Mesenchymal stem cell (in vitro differentiated cells and primary cell): Measurements from ENCODE around the gene UTS2R.
"Not testable (repeated sequence)": the region's sequence is repeated elsewhere in the genome, so short reads cannot be mapped to it uniquely, and the experiment has no call there.

ENCODE experiments used
- DNase-seq: peaks from one replicate; pipeline ENCODE4 v3.0.0-alpha.2; 2013
- H2AFZ ChIP-seq: one replicate; pipeline ENCODE4 v1.6.1; 2013; ENCODE audit warnings: low read depth, mild to moderate bottlenecking, control low read depth, inconsistent platforms, low read length, moderate library complexity
- H2AK5ac ChIP-seq: 2 replicates; pipeline ENCODE4 v1.6.1; 2013; ENCODE audit warnings: low read length, moderate library complexity, mild to moderate bottlenecking, inconsistent platforms; ENCODE audit not compliant: severe bottlenecking
- H2BK120ac ChIP-seq: one replicate; pipeline ENCODE4 v1.6.1; 2013; ENCODE audit warnings: low read depth, mild to moderate bottlenecking, inconsistent platforms, low read length, moderate library complexity
- H2BK12ac ChIP-seq, 2 experiments: one replicate each; pipeline ENCODE4 v1.6.1; 2013; ENCODE audit warnings: inconsistent platforms in 2 of 2, low read length in 2 of 2, mild to moderate bottlenecking in 2 of 2, moderate library complexity in 2 of 2, control low read depth in 1 of 2
- H2BK15ac ChIP-seq: one replicate; pipeline ENCODE4 v1.6.1; 2013; ENCODE audit warnings: mild to moderate bottlenecking, low read depth, inconsistent platforms; ENCODE audit not compliant: poor library complexity, severe bottlenecking
- H2BK5ac ChIP-seq: 2 replicates; pipeline ENCODE4 v1.6.1; 2013; ENCODE audit warnings: low read depth, mild to moderate bottlenecking, low read length, control low read depth, inconsistent platforms; ENCODE audit not compliant: poor library complexity, severe bottlenecking
- H3K14ac ChIP-seq, 2 experiments: one replicate each; pipeline ENCODE4 v1.6.1; 2013; ENCODE audit warnings: inconsistent platforms in 2 of 2, low read length in 2 of 2, control low read depth in 1 of 2, mild to moderate bottlenecking in 1 of 2, moderate library complexity in 1 of 2
- H3K18ac ChIP-seq, 2 experiments: one replicate each; pipeline ENCODE4 v1.6.1; 2013; ENCODE audit warnings: inconsistent platforms in 2 of 2, low read length in 2 of 2, control low read depth in 1 of 2, low read depth in 1 of 2, mild to moderate bottlenecking in 1 of 2
- H3K23ac ChIP-seq, 2 experiments: one replicate each; pipeline ENCODE4 v1.6.1; 2013; ENCODE audit warnings: inconsistent platforms in 2 of 2, low read length in 2 of 2, mild to moderate bottlenecking in 2 of 2, moderate library complexity in 2 of 2, control low read depth in 1 of 2
- H3K27ac ChIP-seq: 2 replicates; pipeline ENCODE4 v1.5.1; 2013; ENCODE audit warnings: mild to moderate bottlenecking, moderate library complexity, low read length, control low read depth, inconsistent platforms; ENCODE audit not compliant: poor library complexity, severe bottlenecking
- H3K27me3 ChIP-seq, 2 experiments: 2 replicates each; pipeline versions ENCODE4 v1.6.1 to v1.7.0; 2013; ENCODE audit warnings: low read length in 2 of 2, mild to moderate bottlenecking in 2 of 2, moderate library complexity in 2 of 2, control low read depth in 1 of 2, inconsistent platforms in 1 of 2; ENCODE audit not compliant: control insufficient read depth in 1 of 2, insufficient read depth in 1 of 2
- H3K36me3 ChIP-seq, 2 experiments: 2 replicates each; pipeline versions ENCODE4 v1.6.1 to v1.7.0; 2013; ENCODE audit warnings: low read length in 2 of 2, control low read depth in 1 of 2, inconsistent platforms in 1 of 2, low read depth in 1 of 2, mild to moderate bottlenecking in 1 of 2; ENCODE audit not compliant: insufficient read depth in 2 of 2, control insufficient read depth in 1 of 2
- H3K4ac ChIP-seq, 2 experiments: one replicate each; pipeline ENCODE4 v1.6.1; 2013; ENCODE audit warnings: inconsistent platforms in 2 of 2, low read length in 2 of 2, mild to moderate bottlenecking in 2 of 2, moderate library complexity in 2 of 2, control low read depth in 1 of 2, low read depth in 1 of 2
- H3K4me1 ChIP-seq: 2 replicates; pipeline ENCODE4 v1.6.1; 2013; ENCODE audit warnings: low read depth, low read length, control low read depth; ENCODE audit not compliant: control insufficient read depth, insufficient read depth
- H3K4me2 ChIP-seq: 2 replicates; pipeline ENCODE4 v1.6.1; 2013; ENCODE audit warnings: low read length, mild to moderate bottlenecking, inconsistent platforms; ENCODE audit not compliant: poor library complexity, severe bottlenecking
- H3K4me3 ChIP-seq, 2 experiments: 2 replicates each; pipeline versions ENCODE4 v1.5.1 to v1.7.0; 2013; ENCODE audit warnings: low read length in 2 of 2, mild to moderate bottlenecking in 2 of 2, control low read depth in 1 of 2, low read depth in 1 of 2; ENCODE audit not compliant: insufficient read depth in 1 of 2
- H3K79me1 ChIP-seq: replicated peaks from 2 replicates; pipeline ENCODE4 v1.6.1; 2013; ENCODE audit warnings: mild to moderate bottlenecking, control low read depth, low read length, inconsistent platforms; ENCODE audit not compliant: poor library complexity, severe bottlenecking
- H3K9ac ChIP-seq: 2 replicates; pipeline ENCODE4 v1.7.0; 2013; ENCODE audit warnings: mild to moderate bottlenecking, low read length, moderate library complexity
- H3K9me3 ChIP-seq: 2 replicates; pipeline ENCODE4 v1.7.0; 2013; ENCODE audit warnings: mild to moderate bottlenecking, low read length; ENCODE audit not compliant: control insufficient read depth
- H4K8ac ChIP-seq: one replicate; pipeline ENCODE4 v1.6.1; 2013; ENCODE audit warnings: inconsistent platforms, mild to moderate bottlenecking, low read length, moderate library complexity
- H4K91ac ChIP-seq: one replicate; pipeline ENCODE4 v1.6.1; 2013; ENCODE audit warnings: mild to moderate bottlenecking, low read length, inconsistent platforms
- WGBS: methylation state at CpG from one replicate; pipeline ENCODE4 v1.1.7; 2013; ENCODE audit warnings: mixed read lengths; 5-methylcytosine and 5-hydroxymethylcytosine counted together

UTS2R gene

DNA sequence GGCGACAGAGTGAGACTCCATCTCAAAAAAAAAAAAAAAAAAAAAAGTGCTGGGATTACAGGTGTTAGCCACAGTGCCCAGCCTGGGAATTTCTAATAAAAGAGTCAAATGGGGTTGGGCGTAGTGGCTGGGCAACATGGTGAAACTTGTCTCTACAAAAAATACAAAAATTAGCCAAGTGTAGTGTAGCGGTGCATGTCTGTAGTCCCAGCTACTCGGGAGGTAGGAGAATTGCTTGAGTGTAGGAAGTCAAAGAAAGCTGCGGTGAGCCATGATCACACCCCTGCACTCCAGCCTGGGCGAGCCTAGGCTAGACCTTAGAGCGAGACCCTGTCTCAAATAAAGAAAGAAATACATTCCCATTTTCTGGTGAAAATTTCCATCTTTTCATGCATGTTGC lies 2.4 kb upstream of the UTS2R start:
- H3K4me1 ChIP-seq: peaks cover 13% of the 10 kb centered on the region
- H3K9me3 ChIP-seq: no peaks in the 10 kb centered on the region
- no peak overlapping the region for H3K27ac ChIP-seq
- 96% methylated on average over 6 of the region's 7 CpGs for WGBS
- H2BK5ac ChIP-seq: no peak overlapping the region
- H2BK120ac ChIP-seq: no peak overlapping the region
- no peak overlapping the region for H3K9ac ChIP-seq
- H3K23ac ChIP-seq: no peak overlapping the region
- H4K91ac ChIP-seq: no peak overlapping the region
- H2AFZ ChIP-seq: no peak overlapping the region
- H3K27me3 ChIP-seq: peaks cover 53 to 56% of the 10 kb centered on the region in 2 experiments
- H3K18ac ChIP-seq: no peak overlapping the region
- no peak overlapping the region for H2BK15ac ChIP-seq
- H3K36me3 ChIP-seq: no peaks in the 10 kb centered on the region
- no peak overlapping the region for H3K4ac ChIP-seq
- H2BK12ac ChIP-seq: no peak overlapping the region
- no peak overlapping the region for H2AK5ac ChIP-seq
- no peak overlapping the region for H3K4me2 ChIP-seq
- no peak overlapping the region for H3K14ac ChIP-seq
- DNase-seq: no peak
- no peak overlapping the region for H4K8ac ChIP-seq
- H3K4me3 ChIP-seq: no peak overlapping the region
- no peaks in the 10 kb centered on the region for H3K79me1 ChIP-seq

DNA sequence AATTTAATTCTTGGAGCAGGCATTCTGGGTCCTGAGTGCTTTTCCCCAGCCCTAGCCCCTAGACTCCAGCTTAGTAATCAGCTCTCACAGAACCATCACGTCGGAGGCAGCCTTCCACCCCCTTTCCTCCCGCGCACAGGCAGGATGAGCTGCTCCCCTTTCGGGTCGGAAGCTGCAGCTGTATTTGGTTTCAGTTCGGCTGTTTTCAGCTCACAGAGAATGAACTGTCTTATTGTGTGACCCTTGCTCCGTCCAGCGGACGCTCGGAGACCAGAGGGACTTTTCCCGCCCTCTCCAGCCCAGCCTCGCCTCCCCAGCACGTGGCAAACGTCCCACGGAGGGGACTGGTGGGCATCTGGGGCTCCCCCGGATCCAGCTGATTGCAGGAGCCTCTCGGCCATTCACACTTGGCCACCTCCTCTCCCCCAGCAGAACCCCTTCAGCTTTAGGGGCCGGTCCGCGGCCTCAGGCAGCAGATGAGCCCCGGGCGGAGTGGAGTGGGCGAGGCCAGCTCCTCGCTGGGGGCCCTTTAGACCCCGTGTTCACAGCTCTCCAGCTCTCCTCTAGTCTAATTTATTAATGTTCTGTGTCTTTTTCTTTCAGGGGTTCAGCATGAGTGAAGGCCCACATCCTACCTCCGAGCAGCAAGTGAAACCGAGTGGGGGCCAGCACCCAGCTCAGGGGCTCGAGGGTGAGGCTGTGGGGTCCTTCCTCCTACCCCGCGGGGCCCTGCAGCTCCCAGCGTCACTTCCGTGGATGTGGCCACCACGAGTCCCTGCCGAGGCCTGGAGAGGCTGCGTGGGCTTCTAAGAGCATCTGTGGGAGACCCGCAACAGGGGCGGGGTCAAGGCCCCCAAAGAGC lies 863 bp upstream of the UTS2R start:
- Histone ChIP-seq H3K27me3 (peaks cover 47 to 64% of the 10 kb centered on the region in 2 experiments), H3K4me3 (peak overlapping the region in 1 of 2 experiments; percentile 79), H3K18ac (peak overlapping the region in 1 of 2 experiments; percentile 2), H4K91ac (no peak overlapping the region), H2BK5ac (no peak overlapping the region), H3K4ac (no peak overlapping the region), H3K27ac (no peak overlapping the region), H3K36me3 (no peaks in the 10 kb centered on the region), H3K9ac (peak overlapping the region; percentile 60), H2AFZ (no peak overlapping the region), H2BK120ac (no peak overlapping the region), H2AK5ac (no peak overlapping the region), H2BK15ac (no peak overlapping the region), H4K8ac (no peak overlapping the region), H3K14ac (no peak overlapping the region), H3K79me1 (no peaks in the 10 kb centered on the region), H3K23ac (no peak overlapping the region), H3K9me3 (no peaks in the 10 kb centered on the region), H2BK12ac (no peak overlapping the region), H3K4me1 (peaks cover 16% of the 10 kb centered on the region), H3K4me2 (no peak overlapping the region)
- no peak for DNase-seq
- 71% methylated on average over 32 of the region's 38 CpGs for WGBS

DNA sequence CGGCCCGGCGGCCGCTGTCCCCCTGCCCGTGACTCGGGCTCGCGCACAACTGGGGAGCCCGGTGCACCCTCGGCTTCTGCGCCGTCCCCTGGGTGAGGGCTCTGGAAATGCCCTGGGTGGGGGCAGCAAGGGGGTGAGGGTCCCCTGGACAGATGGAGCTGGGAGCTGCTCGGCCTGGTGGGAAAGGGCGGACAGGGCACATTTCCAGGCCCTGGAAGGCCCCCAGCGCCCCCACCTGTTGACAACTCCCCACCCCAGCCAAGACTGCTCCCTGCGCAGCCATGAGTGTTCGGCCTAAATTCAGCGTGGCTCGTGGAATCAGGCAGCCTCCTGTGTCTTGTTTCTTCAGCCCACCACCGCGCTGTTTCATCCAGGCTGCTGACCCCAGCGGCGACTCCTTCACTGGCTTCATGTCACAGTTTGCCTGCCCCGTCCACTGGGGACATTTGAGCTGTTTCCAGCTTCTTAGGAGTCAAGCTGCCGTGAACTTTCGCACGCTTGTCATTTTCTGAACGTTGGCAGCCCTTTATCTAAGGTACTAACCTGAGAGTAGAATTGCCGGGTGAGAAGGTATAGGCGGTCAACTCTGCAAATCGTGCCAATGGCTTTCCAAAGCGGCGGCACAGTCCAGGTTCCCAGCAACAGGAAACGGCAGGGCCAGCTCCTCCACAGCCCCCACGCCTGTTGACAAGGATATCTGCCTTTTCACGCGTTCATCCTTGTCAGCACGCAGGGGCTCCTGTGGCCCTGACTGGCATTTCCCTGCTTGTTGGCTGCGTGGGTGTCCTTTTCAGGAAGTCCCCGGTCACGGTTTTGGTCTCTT lies 895 bp downstream of the UTS2R start:
- Histone ChIP-seq H2AK5ac (no peak overlapping the region), H2BK12ac (no peak overlapping the region)

DNA sequence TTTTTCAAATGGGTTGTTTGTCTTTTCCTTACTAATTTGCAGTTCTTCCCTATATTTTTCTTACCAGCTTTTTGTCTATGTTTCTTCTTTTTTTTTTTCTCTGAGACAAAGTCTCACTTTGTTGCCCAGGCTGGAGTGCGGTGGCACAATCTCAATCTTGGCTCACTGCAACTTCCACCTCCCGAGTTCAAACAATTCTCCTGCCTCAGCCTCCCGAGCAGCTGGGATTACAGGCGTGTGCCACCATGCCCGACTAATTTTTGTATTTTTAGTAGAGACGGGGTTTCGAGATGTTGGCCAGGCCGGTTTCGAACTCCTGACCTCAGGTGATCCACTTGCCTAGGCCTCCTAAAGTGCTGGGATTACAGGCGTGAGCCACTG lies 1.5 kb downstream of the UTS2R start:
- H3K18ac ChIP-seq, H2AK5ac ChIP-seq, H3K27ac ChIP-seq, H2BK5ac ChIP-seq, H3K23ac ChIP-seq, H2BK120ac ChIP-seq, H2AFZ ChIP-seq, H3K79me1 ChIP-seq, H4K91ac ChIP-seq, H3K36me3 ChIP-seq, H3K4ac ChIP-seq, H2BK15ac ChIP-seq, H2BK12ac ChIP-seq, DNase-seq, H3K9ac ChIP-seq, H3K9me3 ChIP-seq, H3K14ac ChIP-seq, H3K4me3 ChIP-seq, H4K8ac ChIP-seq, H3K4me2 ChIP-seq: not testable (repeated sequence)
- peaks cover 16% of the 10 kb centered on the region for H3K4me1 ChIP-seq
- peaks cover 45 to 76% of the 10 kb centered on the region in 2 experiments for H3K27me3 ChIP-seq
- 94% methylated on average over 10 of the region's 10 CpGs for WGBS

More for the DNA sequence above, 895 bp downstream of the UTS2R start:
- H3K4me1 ChIP-seq: peaks cover 16% of the 10 kb centered on the region
- H3K27me3 ChIP-seq: peaks cover 50 to 75% of the 10 kb centered on the region in 2 experiments
- no peak overlapping the region for H2BK5ac ChIP-seq
- H3K9ac ChIP-seq: no peak overlapping the region
- H2AFZ ChIP-seq: no peak overlapping the region
- H3K18ac ChIP-seq: no peak overlapping the region
- no peaks in the 10 kb centered on the region for H3K36me3 ChIP-seq
- H2BK120ac ChIP-seq: no peak overlapping the region
- no peak overlapping the region for H3K4ac ChIP-seq
- no peak for DNase-seq
- no peak overlapping the region for H3K23ac ChIP-seq
- H3K14ac ChIP-seq: no peak overlapping the region
- no peaks in the 10 kb centered on the region for H3K9me3 ChIP-seq
- no peak overlapping the region for H4K8ac ChIP-seq
- H4K91ac ChIP-seq: no peak overlapping the region
- 66% methylated on average over 41 of the region's 41 CpGs for WGBS
- no peak overlapping the region for H3K27ac ChIP-seq
- H3K4me3 ChIP-seq: no peak overlapping the region
- H3K79me1 ChIP-seq: no peaks in the 10 kb centered on the region
- no peak overlapping the region for H2BK15ac ChIP-seq
- H3K4me2 ChIP-seq: no peak overlapping the region
